GM18907 (cell line): ENCODE data around the gene ROS1.
A peak's percentile ranks its signal among the peaks of the same experiment; 100 is the strongest.
"Not testable (repeated sequence)": the region's sequence is repeated elsewhere in the genome, so short reads cannot be mapped to it uniquely, and the experiment has no call there.

Experiments used
- ATAC-seq: cut with Tn5 transposase; IDR thresholded peaks from one replicate; pipeline ENCODE4 v1.9.1; 2021; ENCODE audit warnings: mild to moderate bottlenecking, moderate library complexity; ENCODE audit not compliant: unreplicated experiment

The ROS1 gene

GRCh38 chr6:117425431-117426153 is at the start of gene ROS1:
ROS1 (minus strand) TSS chr6:117425942; CDS start chr6:117425656, 286 bp downstream.
- no peak for ATAC-seq

DNA sequence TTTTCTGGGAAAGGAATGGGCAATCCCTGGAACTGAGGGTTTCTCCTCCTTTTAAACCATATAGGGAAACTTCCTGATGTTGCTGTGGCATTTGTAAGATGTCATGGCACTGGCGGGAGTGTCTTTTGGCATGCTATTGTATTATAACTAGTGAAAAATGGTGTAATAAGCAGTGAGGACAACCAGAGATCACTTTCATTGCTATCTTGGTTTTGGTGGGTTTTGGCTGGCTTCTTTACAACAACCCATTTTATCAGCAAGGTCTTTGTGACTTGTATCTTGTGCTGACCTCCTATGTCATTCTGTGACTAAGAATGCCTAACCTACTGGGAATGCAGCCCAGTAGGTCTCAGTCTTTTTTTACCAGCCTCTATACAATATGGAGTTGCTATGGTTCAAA is 47.7 kb upstream of the ROS1 start:
- no peak for ATAC-seq

GRCh38 chr6:117472667-117473066 is 46.9 kb upstream of the ROS1 start:
- no peak for ATAC-seq

- no peak for ATAC-seq
Observed at GRCh38 chr6:117469791-117470190, 44.0 kb upstream of the ROS1 start.

GRCh38 chr6:117469356-117469755 is 43.6 kb upstream of the ROS1 start:
- ATAC-seq: no peak

- ATAC-seq: not testable (repeated sequence)
Observed at GRCh38 chr6:117468527-117468926, 42.8 kb upstream of the ROS1 start.

DNA sequence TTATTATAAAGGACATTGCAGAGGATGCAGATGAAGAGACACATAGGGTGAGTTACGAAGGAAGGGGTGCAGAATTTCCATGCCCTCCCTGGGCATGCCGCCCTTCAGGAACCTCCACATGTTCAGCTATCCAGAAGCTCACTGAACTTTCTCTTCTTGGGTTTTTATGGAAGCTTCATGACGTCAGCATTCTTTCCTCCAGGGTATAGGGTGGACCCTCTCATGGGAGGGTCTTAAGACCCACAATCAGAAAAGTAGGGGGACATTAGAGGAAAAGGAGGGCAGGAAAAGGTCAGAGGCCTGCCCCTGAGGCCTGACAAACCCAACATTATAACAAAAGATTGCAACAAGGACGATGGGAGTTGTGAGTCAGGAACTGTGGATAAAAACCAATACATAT is 42.1 kb upstream of the ROS1 start:
- ATAC-seq: no peak

GRCh38 chr6:117465691-117466090 is 39.9 kb upstream of the ROS1 start:
- ATAC-seq: no peak

DNA sequence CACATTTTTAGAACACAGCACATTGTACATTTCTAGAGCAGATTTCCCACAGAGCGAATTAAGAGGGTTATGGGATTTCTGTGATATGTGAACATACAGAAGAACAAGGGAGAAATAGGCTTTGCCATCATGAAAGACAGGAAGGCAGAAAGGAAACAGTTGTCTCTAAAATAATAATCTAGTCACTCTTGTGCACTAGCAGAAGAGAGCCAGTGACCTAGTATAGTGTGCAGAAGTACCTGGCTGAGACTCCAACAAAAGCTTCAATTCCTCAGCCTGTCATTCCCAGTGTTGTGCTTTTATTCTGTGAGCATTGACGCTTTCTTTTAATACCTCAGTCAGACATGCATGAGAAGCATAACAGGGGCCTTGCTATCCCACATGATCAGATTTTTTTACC is 39.0 kb upstream of the ROS1 start:
- ATAC-seq: no peak

- peak; percentile 63 for ATAC-seq
Observed at GRCh38 chr6:117463762-117464665, 38.3 kb upstream of the ROS1 start.

GRCh38 chr6:117459204-117459944 is 33.6 kb upstream of the ROS1 start:
- no peak for ATAC-seq

DNA sequence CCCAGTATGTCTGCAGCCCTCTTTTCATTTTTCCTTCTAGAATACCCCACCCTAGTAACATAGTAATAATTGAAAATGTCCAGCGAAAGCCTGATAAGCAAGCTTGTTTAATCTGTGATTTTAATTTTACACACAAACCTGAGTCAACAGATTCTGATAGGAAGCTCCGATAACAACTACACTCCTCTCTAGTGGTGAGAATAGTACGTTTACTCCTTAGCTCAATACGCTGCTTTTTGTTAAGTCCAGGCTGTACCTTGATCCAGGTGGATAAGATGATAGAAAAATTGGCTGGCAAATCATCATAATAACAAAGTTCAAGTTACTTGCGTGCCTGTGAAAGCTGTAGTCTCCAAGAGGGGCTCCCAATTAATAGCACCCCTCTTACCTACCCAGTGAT is 31.3 kb upstream of the ROS1 start:
- no peak for ATAC-seq

GRCh38 chr6:117456250-117456649 is 30.5 kb upstream of the ROS1 start:
- no peak for ATAC-seq

- no peak for ATAC-seq
Observed at GRCh38 chr6:117451671-117452070, 25.9 kb upstream of the ROS1 start.

- ATAC-seq: no peak
Observed at GRCh38 chr6:117449549-117450439, 24.1 kb upstream of the ROS1 start.

- ATAC-seq: no peak
Observed at GRCh38 chr6:117448732-117449485, 23.2 kb upstream of the ROS1 start.

DNA sequence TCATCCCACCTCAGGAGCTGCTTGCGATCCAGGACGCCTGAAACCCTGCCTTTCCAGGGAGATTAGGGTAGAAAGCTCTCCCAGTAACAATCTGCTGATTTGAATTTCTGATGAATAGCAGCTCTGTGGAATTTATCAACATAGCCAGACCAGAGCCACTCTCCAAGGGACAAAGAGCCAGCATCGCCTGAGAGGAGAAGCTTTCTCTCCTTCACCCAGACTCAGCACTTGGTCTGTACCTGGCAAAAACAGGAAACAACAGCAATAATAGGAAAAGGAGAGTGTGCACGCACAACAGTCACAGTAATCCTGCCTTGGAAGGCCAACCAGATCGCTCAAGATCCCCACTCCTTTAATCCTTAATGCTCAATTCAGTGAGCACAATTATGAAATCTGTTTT is 22.3 kb upstream of the ROS1 start:
- ATAC-seq: no peak

DNA sequence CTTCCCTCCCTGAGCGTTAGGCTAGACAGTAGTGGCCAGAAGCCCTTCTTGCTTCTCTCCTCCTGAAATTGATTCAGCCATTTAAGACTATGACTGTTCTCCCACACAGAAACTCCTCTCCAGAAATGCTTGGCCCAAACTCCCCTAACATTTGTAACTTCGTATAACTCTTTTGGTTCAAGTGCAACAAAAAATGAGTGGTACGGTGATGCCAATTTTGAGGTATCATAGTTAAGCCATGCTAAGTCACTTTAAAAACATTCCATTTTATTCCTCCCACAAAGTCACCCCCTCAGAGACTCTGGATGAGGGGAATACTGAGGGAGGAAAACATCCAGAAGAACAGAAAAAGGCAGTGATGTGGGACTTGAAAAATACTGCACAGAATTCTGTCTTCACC is 21.1 kb upstream of the ROS1 start:
- ATAC-seq: no peak

DNA sequence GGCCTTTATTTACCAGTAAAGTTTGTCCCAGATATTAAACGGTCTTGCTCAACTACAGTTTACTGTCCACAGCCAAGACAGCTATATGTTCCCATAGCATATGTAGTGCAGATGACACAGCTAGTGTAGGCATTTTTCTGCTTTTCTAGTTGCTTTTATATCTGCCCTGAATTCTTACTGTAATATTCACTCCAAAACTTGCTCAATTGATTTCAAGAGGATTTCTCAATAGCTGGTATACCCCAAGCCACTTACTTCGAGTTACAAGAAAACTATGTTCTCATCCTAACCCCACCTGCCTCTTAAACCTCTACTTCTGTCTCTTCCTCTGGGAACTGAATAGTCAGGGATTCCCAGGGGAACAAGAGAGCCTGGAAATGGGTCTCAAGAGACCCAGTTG is 18.9 kb upstream of the ROS1 start:
- ATAC-seq: no peak

GRCh38 chr6:117442313-117442712 is 16.6 kb upstream of the ROS1 start:
- ATAC-seq: not testable (repeated sequence)
